H1 (cell line): ENCODE results near the gene GGT5. TPM values are rescaled to one million over a fixed set of nuclear protein-coding genes. Genes with fewer than 3 reads are reported as not detected.

Experiments used
- BACH1 ChIP-seq: IDR thresholded peaks from 2 replicates; pipeline ENCODE4 v1.6.1; 2012; ENCODE audit warnings: low read length, improper control_type of control experiment
- CHD1 ChIP-seq: IDR thresholded peaks from 2 replicates; pipeline ENCODE4 v1.6.1; 2012; ENCODE audit warnings: low read depth, low read length, improper control_type of control experiment
- EP300 ChIP-seq, 2 experiments: IDR thresholded peaks; 1 replicate in 1 of 2; 2 replicates in 1 of 2; pipeline ENCODE4 v1.6.1; 2011 to 2012; ENCODE audit warnings: low read depth in 2 of 2, low read length in 2 of 2, mild to moderate bottlenecking in 2 of 2, borderline replicate concordance in 1 of 2, inconsistent platforms in 1 of 2, moderate library complexity in 1 of 2
- FOSL1 ChIP-seq: IDR thresholded peaks from 2 replicates; pipeline ENCODE4 v1.6.1; 2011; ENCODE audit warnings: mild to moderate bottlenecking, low read depth, low read length, moderate library complexity; ENCODE audit not compliant: insufficient read depth
- HDAC2 ChIP-seq, 2 experiments: fragments of 300-600 bp in 1 of 2; sonication (generic) in 1 of 2; IDR thresholded peaks; 2 replicates each; pipeline ENCODE4 v1.6.1; 2011 to 2012; ENCODE audit warnings: low read depth in 2 of 2, low read length in 2 of 2, mild to moderate bottlenecking in 2 of 2, moderate library complexity in 2 of 2, borderline replicate concordance in 1 of 2, inconsistent platforms in 1 of 2
- JUN ChIP-seq: IDR thresholded peaks from 2 replicates; pipeline ENCODE4 v1.6.1; 2011; ENCODE audit warnings: low read depth, mild to moderate bottlenecking, improper control_type of control experiment, low read length
- KDM1A ChIP-seq: fragments of 200-600, 300-600 bp; sonication (generic); IDR thresholded peaks from 2 replicates; pipeline ENCODE4 v1.7.1; 2016; ENCODE audit warnings: mild to moderate bottlenecking, low read length, borderline replicate concordance
- KDM4A ChIP-seq: IDR thresholded peaks from one replicate; pipeline ENCODE4 v1.7.1; 2012; ENCODE audit warnings: low read depth, mild to moderate bottlenecking, moderate library complexity, low read length, inconsistent platforms; ENCODE audit not compliant: severe bottlenecking
- PHF8 ChIP-seq: fragments of 200-600 bp; sonication (generic); conservative IDR thresholded peaks from 2 replicates; pipeline ENCODE4 v1.7.1; 2012; ENCODE audit warnings: low read depth, mild to moderate bottlenecking, inconsistent platforms, low read length, moderate library complexity
- POU5F1 ChIP-seq: IDR thresholded peaks from 2 replicates; pipeline ENCODE4 v1.6.1; 2011; ENCODE audit warnings: low read depth, mild to moderate bottlenecking, low read length, moderate library complexity
- RAD21 ChIP-seq, 2 experiments: IDR thresholded peaks in 1 of 2; conservative IDR thresholded peaks in 1 of 2; 2 replicates each; pipeline ENCODE4 v1.6.1; 2011; ENCODE audit warnings: low read depth in 2 of 2, low read length in 2 of 2, improper control_type of control experiment in 1 of 2, inconsistent platforms in 1 of 2, mild to moderate bottlenecking in 1 of 2, moderate library complexity in 1 of 2
- RNF2 ChIP-seq: fragments of 200-900, 300-1000 bp; sonication (generic); IDR thresholded peaks from 2 replicates; pipeline ENCODE4 v1.7.1; 2016; ENCODE audit warnings: borderline replicate concordance, low read depth, mild to moderate bottlenecking, antibody characterized with exemption, low read length; ENCODE audit not compliant: poor library complexity, severe bottlenecking; ENCODE audit errors: missing control alignments
- SAP30 ChIP-seq: fragments of 300-600 bp; sonication (generic); IDR thresholded peaks from 2 replicates; pipeline ENCODE4 v1.7.1; 2012; ENCODE audit warnings: low read length, moderate library complexity, mild to moderate bottlenecking, inconsistent platforms; ENCODE audit not compliant: insufficient read depth, insufficient replicate concordance
- SUZ12 ChIP-seq: fragments of 200-600 bp; sonication (generic); IDR thresholded peaks from 2 replicates; pipeline ENCODE4 v1.6.1; 2012; ENCODE audit warnings: mild to moderate bottlenecking, inconsistent platforms, low read length, moderate library complexity, mixed read lengths
- TAF1 ChIP-seq: IDR thresholded peaks from 2 replicates; pipeline ENCODE4 v1.6.1; 2011; ENCODE audit warnings: mild to moderate bottlenecking, low read depth, low read length
- TAF7 ChIP-seq: optimal IDR thresholded peaks from 2 replicates; pipeline ENCODE3; 2011; ENCODE audit warnings: low read depth, mild to moderate bottlenecking, inconsistent platforms, low read length, moderate library complexity, borderline replicate concordance
- TCF12 ChIP-seq: IDR thresholded peaks from 2 replicates; pipeline ENCODE4 v1.6.1; 2011; ENCODE audit warnings: low read depth, mild to moderate bottlenecking, low read length
- TEAD4 ChIP-seq: IDR thresholded peaks from 2 replicates; pipeline ENCODE4 v1.6.1; 2012; ENCODE audit warnings: low read depth, low read length, inconsistent platforms, mixed read lengths
- ZNF274 ChIP-seq: IDR thresholded peaks from 2 replicates; pipeline ENCODE4 v1.7.0; 2012; ENCODE audit warnings: low read length, borderline replicate concordance; ENCODE audit errors: extremely low read depth
- polyA plus RNA-seq, 7 experiments: library from polyadenylated mRNA; depleted of rRNA in 3 of 7; stranded (reverse) in 5 of 7; unstranded in 2 of 7; fragments of >200 nt in 5 of 7; fragments of 200-250 nt in 2 of 7; gene quantifications; 1 replicate in 5 of 7; 2 replicates in 1 of 7; 4 replicates in 1 of 7; pipeline versions ENCODE4 v1.2.1 to v1.2.3, GENCODE V29; 2011 to 2013; ENCODE audit warnings: missing spikeins in 2 of 7, mixed read lengths in 2 of 7
- total RNA-seq: library from RNA; stranded (reverse); fragmentation: NEBNext Ultra II Directional; extraction: Animal tissue kit (Norgen Biotek cat#: 25700); gene quantifications from 2 replicates; pipeline ENCODE4 v1.2.1, GENCODE V29; 2021
- TF ChIP-seq, protein P1 (sequence below), 3 experiments: IDR thresholded peaks; 1 replicate in 2 of 3; 2 replicates in 1 of 3; pipeline versions ENCODE4 v1.5.1 to v1.6.1; 2011; ENCODE audit warnings: low read length in 3 of 3, mild to moderate bottlenecking in 3 of 3, inconsistent platforms in 2 of 3, low read depth in 1 of 3, moderate library complexity in 1 of 3; ENCODE audit not compliant: insufficient read depth in 1 of 3; ENCODE audit errors: control extremely low read depth in 1 of 3

The GGT5 gene
- total and polyA plus RNA-seq, 2 of the 8 experiments (the other 6 are each of a cell fraction or from before 2014, with no cell fraction given), result 0.05 TPM; not detected in 1

GRCh38 chr22:24270556-24271385, 25.9 kb upstream of the GGT5 start, which contains the start of gene SPECC1L (continued):
- no peak for TF ChIP-seq TEAD4
- no peak for TF ChIP-seq RAD21 (IDR thresholded peaks at IDR 0.05 in 1 of 2, conservative IDR thresholded peaks at IDR 0.05 in 1 of 2; ENCODE audit: low read depth in 2 of 2, low read length in 2 of 2)
- TF ChIP-seq ZNF274, result no peak
- no peak for TF ChIP-seq RNF2
- no peak for TF ChIP-seq EP300 (IDR thresholded peaks at IDR 0.05; ENCODE audit: borderline replicate concordance in 1 of 2, low read depth in 2 of 2, low read length in 2 of 2)
- TF ChIP-seq PHF8, result peak; percentile 100
- TF ChIP-seq KDM4A, result peak; percentile 79
- TF ChIP-seq TAF1, result peak; percentile 87
- TF ChIP-seq CHD1, result no peak
- no peak for TF ChIP-seq TCF12
- no peak for TF ChIP-seq HDAC2 (IDR thresholded peaks at IDR 0.05; ENCODE audit: borderline replicate concordance in 1 of 2, low read depth in 2 of 2, low read length in 2 of 2)
- no peak for TF ChIP-seq KDM1A
- TF ChIP-seq JUN, result no peak
- TF ChIP-seq, protein P1, sequence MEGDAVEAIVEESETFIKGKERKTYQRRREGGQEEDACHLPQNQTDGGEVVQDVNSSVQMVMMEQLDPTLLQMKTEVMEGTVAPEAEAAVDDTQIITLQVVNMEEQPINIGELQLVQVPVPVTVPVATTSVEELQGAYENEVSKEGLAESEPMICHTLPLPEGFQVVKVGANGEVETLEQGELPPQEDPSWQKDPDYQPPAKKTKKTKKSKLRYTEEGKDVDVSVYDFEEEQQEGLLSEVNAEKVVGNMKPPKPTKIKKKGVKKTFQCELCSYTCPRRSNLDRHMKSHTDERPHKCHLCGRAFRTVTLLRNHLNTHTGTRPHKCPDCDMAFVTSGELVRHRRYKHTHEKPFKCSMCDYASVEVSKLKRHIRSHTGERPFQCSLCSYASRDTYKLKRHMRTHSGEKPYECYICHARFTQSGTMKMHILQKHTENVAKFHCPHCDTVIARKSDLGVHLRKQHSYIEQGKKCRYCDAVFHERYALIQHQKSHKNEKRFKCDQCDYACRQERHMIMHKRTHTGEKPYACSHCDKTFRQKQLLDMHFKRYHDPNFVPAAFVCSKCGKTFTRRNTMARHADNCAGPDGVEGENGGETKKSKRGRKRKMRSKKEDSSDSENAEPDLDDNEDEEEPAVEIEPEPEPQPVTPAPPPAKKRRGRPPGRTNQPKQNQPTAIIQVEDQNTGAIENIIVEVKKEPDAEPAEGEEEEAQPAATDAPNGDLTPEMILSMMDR (IDR thresholded peaks at IDR 0.05; ENCODE audit: control extremely low read depth in 1 of 3, insufficient read depth in 1 of 3, low read depth in 1 of 3, low read length in 3 of 3), result no peak
- no peak for TF ChIP-seq SUZ12
- no peak for TF ChIP-seq BACH1
- no peak for TF ChIP-seq SAP30
- TF ChIP-seq POU5F1, result no peak
- TF ChIP-seq FOSL1, result no peak
- TF ChIP-seq TAF7, result no peak
